HG03575 (cell line): Measurements from ENCODE around the gene NCAPH2.

Source experiments
- ATAC-seq: cut with Tn5 transposase; IDR thresholded peaks from one replicate; pipeline ENCODE4 v1.9.1; 2021; ENCODE audit not compliant: unreplicated experiment, insufficient number of reproducible peaks, low FRiP score; ENCODE audit errors: extremely low read depth

Gene NCAPH2

GRCh38 chr22:50488006-50488677 lies 19.9 kb upstream of the NCAPH2 start:
- no peak for ATAC-seq

- ATAC-seq: no peak
Observed at GRCh38 chr22:50488886-50489285, 19.1 kb upstream of the NCAPH2 start.

- no peak for ATAC-seq
Observed at GRCh38 chr22:50489363-50490243, 18.4 kb upstream of the NCAPH2 start.

- ATAC-seq: no peak
Observed at GRCh38 chr22:50490531-50491308, 17.3 kb upstream of the NCAPH2 start.

- no peak for ATAC-seq
Observed at GRCh38 chr22:50497093-50497492, 10.9 kb upstream of the NCAPH2 start.

- ATAC-seq: no peak
Observed at GRCh38 chr22:50498322-50498890, 9.6 kb upstream of the NCAPH2 start.

- no peak for ATAC-seq
Observed at GRCh38 chr22:50500452-50500851, 7.6 kb upstream of the NCAPH2 start.

- ATAC-seq: no peak
Observed at GRCh38 chr22:50502096-50502495, 5.9 kb upstream of the NCAPH2 start.

GRCh38 chr22:50502628-50503474 lies 5.2 kb upstream of the NCAPH2 start:
- ATAC-seq: no peak

- no peak for ATAC-seq
Observed at GRCh38 chr22:50503475-50504145, 4.4 kb upstream of the NCAPH2 start.

GRCh38 chr22:50504369-50505211 lies 3.4 kb upstream of the NCAPH2 start:
- ATAC-seq: no peak

GRCh38 chr22:50505276-50505775 lies 2.7 kb upstream of the NCAPH2 start:
- no peak for ATAC-seq

- no peak for ATAC-seq
Observed at GRCh38 chr22:50505776-50506610, 2.0 kb upstream of the NCAPH2 start.

GRCh38 chr22:50506611-50507420 lies 1.2 kb upstream of the NCAPH2 start:
- ATAC-seq: no peak

- ATAC-seq: no peak
Observed at GRCh38 chr22:50507421-50507990, 518 bp upstream of the NCAPH2 start, which contains the start of gene LMF2. Gene LMF2, minus strand, starts transcription at chr22:50507702. Its CDS starts 27 bp downstream, at chr22:50507675.
